B cell (primary cell): ENCODE results near the gene ZNF675. TPM values are rescaled to one million over a fixed set of nuclear protein-coding genes. Genes with fewer than 3 reads are reported as not detected.
"Not testable (repeated sequence)": the region's sequence is repeated elsewhere in the genome, so short reads cannot be mapped to it uniquely, and the experiment has no call there.

ENCODE experiments used
- ATAC-seq: fragments of 200-7000 bp; cut with Tn5 transposase; one replicate; pipeline ENCODE4 v1.10.0; 2021; ENCODE audit warnings: low read depth, mild to moderate bottlenecking, moderate number of reproducible peaks, moderate library complexity
- CTCF ChIA-PET: fragments of 350-600 bp; sonication (Branson Sonifier 250); formaldehyde crosslinking; loops from one replicate; lab custom pipeline; 2021; ENCODE audit warnings: antibody characterized with exemption, inconsistent platforms; lab: Charles Lee
- POLR2A ChIA-PET: fragments of 350-600 bp; sonication (Branson Sonifier 250); formaldehyde crosslinking; loops from one replicate; lab custom pipeline; 2021; ENCODE audit warnings: antibody characterized with exemption; lab: Charles Lee
- DNase-seq: peaks from one replicate; pipeline ENCODE4 v3.0.0; 2013
- H2AFZ ChIP-seq: 2 replicates; pipeline ENCODE4 v1.6.1; 2012; ENCODE audit warnings: mild to moderate bottlenecking, low read depth, low read length; ENCODE audit not compliant: insufficient read depth, poor library complexity, severe bottlenecking
- H3K27ac ChIP-seq, 2 donors: 1 replicate in 1 of 2; 2 replicates in 1 of 2; pipeline ENCODE4 v1.5.1; 2012 to 2013; ENCODE audit warnings: low read length in 2 of 2, mild to moderate bottlenecking in 2 of 2, moderate library complexity in 1 of 2
- H3K27me3 ChIP-seq, 4 experiments: fragments of 200-600 bp in 1 of 4; sonication (generic) in 1 of 4; replicated peaks in 1 of 4; 1 replicate in 2 of 4; 2 replicates in 2 of 4; pipeline versions ENCODE4 v1.6.1 to v1.7.0; 2013 to 2016; ENCODE audit warnings: low read length in 3 of 4, mild to moderate bottlenecking in 2 of 4, mixed read lengths in 1 of 4, moderate library complexity in 1 of 4; ENCODE audit not compliant: insufficient read depth in 4 of 4, control insufficient read depth in 3 of 4; ENCODE audit errors: control extremely low read depth in 1 of 4
- H3K36me3 ChIP-seq, 2 experiments: replicated peaks in 1 of 2; 1 replicate in 1 of 2; 2 replicates in 1 of 2; pipeline versions ENCODE4 v1.6.1 to v1.7.1; 2013; ENCODE audit warnings: low read length in 1 of 2; ENCODE audit not compliant: insufficient read depth in 2 of 2, control insufficient read depth in 1 of 2; ENCODE audit errors: control extremely low read depth in 1 of 2, extremely low read depth in 1 of 2
- H3K4me1 ChIP-seq, 2 donors: fragments of 200-600 bp in 1 of 2; sonication (generic) in 1 of 2; 1 replicate in 1 of 2; 2 replicates in 1 of 2; pipeline versions ENCODE4 v1.5.1 to v1.6.1; 2013 to 2017; ENCODE audit warnings: low read length in 2 of 2; ENCODE audit not compliant: control insufficient read depth in 2 of 2, insufficient read depth in 2 of 2
- H3K4me2 ChIP-seq: replicated peaks from 2 replicates; pipeline ENCODE3; 2012; ENCODE audit warnings: mild to moderate bottlenecking, low read depth, low read length; ENCODE audit not compliant: poor library complexity, severe bottlenecking
- H3K4me3 ChIP-seq, 5 experiments: fragments of 200-600 bp in 1 of 5; sonication (generic) in 1 of 5; 1 replicate in 3 of 5; 2 replicates in 2 of 5; pipeline versions ENCODE4 v1.5.1 to v1.7.0; 2011 to 2016; ENCODE audit warnings: low read length in 4 of 5, mild to moderate bottlenecking in 4 of 5, low read depth in 2 of 5, control low read depth in 1 of 5, moderate library complexity in 1 of 5; ENCODE audit not compliant: insufficient read depth in 1 of 5; ENCODE audit errors: control extremely low read depth in 1 of 5, extremely low read depth in 1 of 5
- H3K79me2 ChIP-seq: fragments of 200-600 bp; sonication (generic); one replicate; pipeline ENCODE4 v1.6.0; 2016; ENCODE audit warnings: low read length; ENCODE audit not compliant: control insufficient read depth, insufficient read depth
- H3K9ac ChIP-seq: fragments of 200-600 bp; sonication (generic); 2 replicates; pipeline ENCODE4 v1.6.1; 2017; ENCODE audit warnings: mild to moderate bottlenecking, low read length, moderate library complexity
- H3K9me3 ChIP-seq, 3 donors: one replicate each; pipeline versions ENCODE4 v1.6.1 to v1.7.1; 2013; ENCODE audit warnings: low read length in 2 of 3; ENCODE audit not compliant: control insufficient read depth in 2 of 3, insufficient read depth in 1 of 3; ENCODE audit errors: control extremely low read depth in 1 of 3
- H4K20me1 ChIP-seq: 2 replicates; pipeline ENCODE4 v1.6.0; 2012; ENCODE audit warnings: mild to moderate bottlenecking, low read length; ENCODE audit not compliant: insufficient read depth, control insufficient read depth, poor library complexity, severe bottlenecking
- H3K27ac Mint-ChIP-seq: one replicate; pipeline ENCODE4 v1.8.0; 2021; ENCODE audit warnings: mixed read lengths
- H3K27me3 Mint-ChIP-seq: one replicate; pipeline ENCODE4 v1.8.0; 2021; ENCODE audit warnings: mixed read lengths
- H3K4me1 Mint-ChIP-seq: one replicate; pipeline ENCODE4 v1.8.0; 2021; ENCODE audit warnings: mixed read lengths
- H3K4me3 Mint-ChIP-seq: one replicate; pipeline ENCODE4 v1.8.0; 2021; ENCODE audit warnings: mixed read lengths
- H3K9me3 Mint-ChIP-seq: one replicate; pipeline ENCODE4 v1.8.0; 2022; ENCODE audit warnings: mixed read lengths; ENCODE audit not compliant: insufficient read depth
- EZH2 ChIP-seq: IDR thresholded peaks from 2 replicates; pipeline ENCODE4 v1.6.1; 2012; ENCODE audit warnings: borderline replicate concordance, low read depth, mild to moderate bottlenecking, moderate library complexity, low read length; ENCODE audit not compliant: insufficient read depth, poor library complexity, severe bottlenecking
- WGBS: methylation state at CpG from one replicate; pipeline ENCODE4 v1.1.5; 2013; ENCODE audit warnings: missing lambda C conversion rate; ENCODE audit not compliant: insufficient coverage; 5-methylcytosine and 5-hydroxymethylcytosine counted together
- intact Hi-C: fragments of 100-400 bp; cut with micrococcal nuclease; formaldehyde crosslinking; loops from one replicate; pipeline ENCODE4 v1.10.0; 2022
- polyA minus RNA-seq: library from RNA; depleted of rRNA, polyadenylated mRNA; stranded (reverse); fragments of >200 nt; gene quantifications from 2 replicates; pipeline ENCODE4 v1.2.3, GENCODE V29; 2012
- polyA plus RNA-seq: library from polyadenylated mRNA; depleted of rRNA; stranded (reverse); fragments of >200 nt; gene quantifications from 2 replicates; pipeline ENCODE4 v1.2.3, GENCODE V29; 2012
- total RNA-seq, 2 donors: library from RNA; stranded (reverse); fragments of 120-200 nt in 1 of 2; gene quantifications; 1 replicate in 1 of 2; 2 replicates in 1 of 2; pipeline versions ENCODE4 v1.2.3 to v1.2.4, GENCODE V29; 2013 to 2022
- TF ChIP-seq, protein P1 (sequence below): fragments of 200-600 bp; IDR thresholded peaks from one replicate; pipeline ENCODE4 v1.8.0; 2022; ENCODE audit warnings: antibody characterized with exemption, mild to moderate bottlenecking

ZNF675 gene
- total RNA-seq (46.1 and 46.7 TPM in 2 replicates), polyA plus RNA-seq (15.9 and 16.8 TPM in 2 replicates), polyA minus RNA-seq (16.2 and 22.5 TPM in 2 replicates)
- total RNA-seq (2013): 48.6 TPM

DNA sequence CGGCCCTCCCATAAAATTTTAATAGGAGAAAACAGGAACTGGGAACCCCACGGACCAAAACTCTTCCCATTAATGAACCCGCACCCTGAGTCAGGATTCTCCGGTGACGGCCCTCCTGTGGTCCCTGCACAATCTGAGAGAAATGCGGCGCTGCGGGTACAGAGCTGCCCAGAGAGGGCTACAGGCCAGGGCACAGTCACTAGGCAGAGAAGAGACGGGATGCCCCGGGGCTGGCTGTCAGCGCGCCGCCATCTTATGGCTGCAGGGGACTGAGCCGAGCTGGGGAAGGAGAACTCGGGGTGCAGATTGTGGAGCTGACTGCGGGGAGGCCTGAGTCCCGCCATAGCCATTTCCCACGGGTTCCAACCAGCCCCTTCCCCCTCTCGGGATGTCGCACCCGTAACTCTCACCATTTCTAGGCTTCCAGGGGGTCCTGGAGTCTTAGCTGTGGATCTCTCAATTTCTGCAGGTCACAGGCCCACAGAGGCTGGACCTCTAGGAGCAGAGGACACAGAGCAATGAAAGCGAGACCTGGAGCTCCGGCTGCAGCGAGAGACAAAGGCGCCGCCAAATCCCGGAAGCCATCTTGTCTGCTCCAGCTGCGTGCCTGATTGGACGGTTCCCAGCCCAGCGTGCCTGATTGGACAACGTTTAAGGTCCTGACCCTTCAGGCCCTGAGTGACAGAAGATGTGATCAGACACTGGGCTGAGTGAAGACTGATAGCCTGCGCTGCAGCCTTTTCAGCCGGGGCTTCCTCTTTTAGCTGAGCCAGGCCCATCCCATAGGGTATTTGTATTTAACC lies at the start of gene ZNF675:
TSS of gene ZNF675 (minus strand) at position 592 of the 803 bp plus-strand sequence. CDS start at position 413, 179 bp downstream.
- Histone ChIP-seq H3K9me3 (no peaks in the 10 kb centered on the region), H3K4me2 (peak within 1 kb of the TSS; percentile 75), H3K36me3 (peaks cover 0 to 2% of the 10 kb centered on the region in 2 experiments), H3K27me3 (no peaks in the 10 kb centered on the region), H3K4me1 (peaks cover 13 to 18% of the 10 kb centered on the region in 2 donors), H3K79me2 (peaks cover 74% of the 10 kb centered on the region), H3K9ac (peak within 1 kb of the TSS; percentile 83), H2AFZ (peak within 1 kb of the TSS; percentile 90), H3K4me3 (peak within 1 kb of the TSS; percentile 70 to 93 (median 83)), H4K20me1 (no peaks in the 10 kb centered on the region), H3K27ac (peak within 1 kb of the TSS; percentile 80 to 90)
- H3K4me1 Mint-ChIP-seq: peaks cover 48% of the 10 kb centered on the region
- TF ChIP-seq, protein P1, sequence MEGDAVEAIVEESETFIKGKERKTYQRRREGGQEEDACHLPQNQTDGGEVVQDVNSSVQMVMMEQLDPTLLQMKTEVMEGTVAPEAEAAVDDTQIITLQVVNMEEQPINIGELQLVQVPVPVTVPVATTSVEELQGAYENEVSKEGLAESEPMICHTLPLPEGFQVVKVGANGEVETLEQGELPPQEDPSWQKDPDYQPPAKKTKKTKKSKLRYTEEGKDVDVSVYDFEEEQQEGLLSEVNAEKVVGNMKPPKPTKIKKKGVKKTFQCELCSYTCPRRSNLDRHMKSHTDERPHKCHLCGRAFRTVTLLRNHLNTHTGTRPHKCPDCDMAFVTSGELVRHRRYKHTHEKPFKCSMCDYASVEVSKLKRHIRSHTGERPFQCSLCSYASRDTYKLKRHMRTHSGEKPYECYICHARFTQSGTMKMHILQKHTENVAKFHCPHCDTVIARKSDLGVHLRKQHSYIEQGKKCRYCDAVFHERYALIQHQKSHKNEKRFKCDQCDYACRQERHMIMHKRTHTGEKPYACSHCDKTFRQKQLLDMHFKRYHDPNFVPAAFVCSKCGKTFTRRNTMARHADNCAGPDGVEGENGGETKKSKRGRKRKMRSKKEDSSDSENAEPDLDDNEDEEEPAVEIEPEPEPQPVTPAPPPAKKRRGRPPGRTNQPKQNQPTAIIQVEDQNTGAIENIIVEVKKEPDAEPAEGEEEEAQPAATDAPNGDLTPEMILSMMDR: no peak
- TF ChIP-seq EZH2: no peak
- DNase-seq: peak; percentile 93
- peak within 1 kb of the TSS; percentile 98 for H3K27ac Mint-ChIP-seq
- peak; percentile 96 for ATAC-seq
- POLR2A ChIA-PET: interaction anchor here (0.5 to 1.4 kb wide), 4 partner anchors 61 to 292 kb away, joined by 4 to 10 read pairs (median 6); partner anchors contain the start of genes ZNF681 and ZNF91
- peak within 1 kb of the TSS; percentile 98 for H3K4me3 Mint-ChIP-seq
- under 1% methylated on average over 31 of the region's 33 CpGs for WGBS
- CTCF ChIA-PET: interaction anchor here (1.2 kb wide), 1 partner anchor 72 kb away, joined by 7 read pairs; the partner anchor contains the start of gene ZNF681
- intact Hi-C loops: loop anchor here (1.0 to 5.0 kb wide), 7 partner anchors 71 to 1835 kb away; partner anchors contain the start of genes ZNF254, ZNF681 and ZNF91
- H3K9me3 Mint-ChIP-seq: no peaks in the 10 kb centered on the region
- H3K27me3 Mint-ChIP-seq: no peaks in the 10 kb centered on the region

DNA sequence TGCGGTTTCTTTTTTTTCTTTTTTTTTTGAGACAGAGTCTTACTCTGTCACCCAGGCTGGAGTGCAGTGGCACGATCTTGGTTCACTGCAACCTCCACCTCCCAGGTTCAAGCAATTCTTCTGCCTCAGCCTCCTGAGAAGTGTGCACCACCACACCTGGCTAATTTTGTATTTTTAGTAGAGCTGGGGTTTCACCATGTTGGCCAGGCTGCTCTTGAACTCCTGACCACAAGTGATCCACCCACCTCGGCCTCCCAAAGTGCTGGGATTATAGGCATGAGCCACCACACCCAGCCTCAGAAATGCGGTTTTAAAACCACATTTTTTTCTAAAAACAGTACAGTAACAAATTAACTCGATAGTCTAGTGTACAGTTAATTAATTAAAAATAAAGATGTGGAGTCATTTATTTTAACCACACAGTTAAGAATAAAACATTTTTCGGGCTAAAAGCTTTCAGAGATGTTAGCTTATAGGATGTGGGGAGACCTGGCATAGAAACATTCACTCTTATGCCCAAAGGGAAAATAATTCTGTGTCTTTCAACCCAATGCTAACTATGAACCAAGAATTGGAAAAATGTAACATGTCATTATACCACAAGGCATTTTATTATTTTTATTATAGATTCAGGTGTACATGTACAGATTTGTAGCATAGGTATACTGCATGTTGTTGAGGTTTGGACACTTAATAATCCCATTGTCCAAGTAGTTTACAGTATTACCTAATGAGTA lies 43.9 kb upstream of the ZNF675 start:
- H3K27me3 Mint-ChIP-seq, H3K4me3 Mint-ChIP-seq, H3K79me2 ChIP-seq, H3K27me3 ChIP-seq, H3K36me3 ChIP-seq, DNase-seq, H3K9ac ChIP-seq, H3K4me1 Mint-ChIP-seq, intact Hi-C loops, H3K4me2 ChIP-seq, CTCF ChIA-PET, H3K4me1 ChIP-seq, H2AFZ ChIP-seq, POLR2A ChIA-PET, H3K4me3 ChIP-seq, ATAC-seq, H3K27ac Mint-ChIP-seq, H3K27ac ChIP-seq, H4K20me1 ChIP-seq, H3K9me3 Mint-ChIP-seq: not testable (repeated sequence)
- H3K9me3 ChIP-seq: peaks cover 2 to 36% (median 12%) of the 10 kb centered on the region in 3 donors
- WGBS: no CpG with 5 or more reads among the region's 6 CpGs

DNA sequence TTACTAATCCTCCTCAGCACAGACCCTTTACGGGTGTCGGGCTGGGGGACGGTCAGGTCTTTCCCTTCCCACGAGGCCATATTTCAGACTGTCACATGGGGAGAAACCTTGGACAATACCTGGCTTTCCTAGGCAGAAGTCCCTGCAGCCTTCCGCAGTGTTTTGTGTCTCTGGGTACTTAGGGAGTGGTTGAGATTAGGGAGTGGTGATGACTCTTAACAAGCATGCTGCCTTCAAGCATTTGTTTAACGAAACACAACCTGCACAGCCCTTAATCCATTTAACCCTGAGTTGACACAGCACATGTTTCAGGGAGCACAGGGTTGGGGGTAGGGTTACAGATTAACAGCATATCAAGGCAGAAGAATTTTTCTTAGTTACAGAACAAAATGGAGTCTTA lies 37.1 kb upstream of the ZNF675 start:
- H2AFZ ChIP-seq, H3K36me3 ChIP-seq, POLR2A ChIA-PET, H3K4me3 ChIP-seq, H3K9ac ChIP-seq, H3K4me1 ChIP-seq, ATAC-seq, H3K79me2 ChIP-seq, H3K27me3 Mint-ChIP-seq, intact Hi-C loops, H3K27ac Mint-ChIP-seq, H4K20me1 ChIP-seq, H3K4me2 ChIP-seq, H3K27me3 ChIP-seq, CTCF ChIA-PET, DNase-seq, H3K9me3 Mint-ChIP-seq, H3K27ac ChIP-seq: not testable (repeated sequence)
- H3K9me3 ChIP-seq: peaks cover 0 to 11% (median 1%) of the 10 kb centered on the region in 3 donors
- H3K4me3 Mint-ChIP-seq: peak overlapping the region; percentile 63
- WGBS: no CpG with 5 or more reads among the region's 6 CpGs
- H3K4me1 Mint-ChIP-seq: peaks cover 10% of the 10 kb centered on the region
